K562 (cell line): ENCODE data around the gene TEPSIN. TPM values are rescaled to one million over a fixed set of nuclear protein-coding genes. Genes with fewer than 3 reads are reported as not detected.
A peak's percentile ranks its signal among the peaks of the same experiment; 100 is the strongest.

Source experiments
- KAT7 ChIP-seq: sonication (generic); formaldehyde crosslinking; IDR thresholded peaks from 2 replicates; pipeline ENCODE4 v1.8.0; 2022; ENCODE audit warnings: missing genetic modification reagents, mild to moderate bottlenecking, borderline replicate concordance
- PPARD ChIP-seq: fragments of 250-450 bp; sonication (Bioruptor Pico); IDR thresholded peaks from 2 replicates; pipeline ENCODE4 v1.8.0; 2022; ENCODE audit warnings: inconsistent platforms, mild to moderate bottlenecking, moderate library complexity
- ZC3H4 ChIP-seq: sonication (generic); formaldehyde crosslinking; IDR thresholded peaks from 2 replicates; pipeline ENCODE4 v1.9.0; 2021; ENCODE audit warnings: missing genetic modification reagents, borderline replicate concordance
- polyA plus RNA-seq, 8 experiments: library from polyadenylated mRNA; depleted of rRNA in 4 of 8; stranded (reverse) in 5 of 8; unstranded in 3 of 8; fragments of >200 nt; fragmentation: Nextera tagmentation in 2 of 8; fragmentation: Illumina TruSeq in 1 of 8; extraction: Ambion mirVana in 2 of 8; extraction: Trizol in 1 of 8; gene quantifications; 2 replicates each; pipeline versions ENCODE4 v1.2.1 to v1.2.3, GENCODE V29; 2011 to 2014; ENCODE audit warnings: inconsistent platforms in 1 of 8, missing spikeins in 1 of 8
- total RNA-seq, 7 experiments: library from RNA; depleted of rRNA in 6 of 7; stranded (reverse); fragments of >200 nt in 6 of 7; fragmentation: Illumina TruSeq in 2 of 7; extraction: Trizol in 2 of 7; gene quantifications; 2 replicates each; pipeline versions ENCODE4 v1.2.1 to v1.2.3, GENCODE V29; 2011 to 2021; ENCODE audit warnings: low replicate concordance in 1 of 7
- TF ChIP-seq, protein P1 (sequence below), 2 experiments: fragments of 450-650 bp in 1 of 2; sonication (generic) in 1 of 2; formaldehyde crosslinking in 1 of 2; IDR thresholded peaks; 2 replicates each; pipeline versions ENCODE4 v1.7.1 to v1.9.0; 2016 to 2022; ENCODE audit warnings: inconsistent platforms in 1 of 2, mild to moderate bottlenecking in 1 of 2, missing genetic modification reagents in 1 of 2
- TF ChIP-seq, protein P2 (sequence below): fragments of 250-450 bp; sonication (Bioruptor Pico); IDR thresholded peaks from 2 replicates; pipeline ENCODE4 v1.8.0; 2022; ENCODE audit warnings: moderate library complexity, mild to moderate bottlenecking, inconsistent platforms
- TF ChIP-seq, protein P3 (sequence below): sonication (generic); formaldehyde crosslinking; IDR thresholded peaks from 2 replicates; pipeline ENCODE4 v1.8.0; 2022; ENCODE audit warnings: mild to moderate bottlenecking, missing genetic modification reagents
- TF ChIP-seq, protein P4 (sequence below): IDR thresholded peaks from 2 replicates; pipeline ENCODE4 v1.6.1; 2012; ENCODE audit warnings: low read depth, low read length, improper control_type of control experiment, borderline replicate concordance

The TEPSIN gene
- total and polyA plus RNA-seq, 9 of the 15 experiments (the other 6 are each of a cell fraction or from before 2014, with no cell fraction given): 0.80 to 29.8 (median 5.3) TPM

DNA sequence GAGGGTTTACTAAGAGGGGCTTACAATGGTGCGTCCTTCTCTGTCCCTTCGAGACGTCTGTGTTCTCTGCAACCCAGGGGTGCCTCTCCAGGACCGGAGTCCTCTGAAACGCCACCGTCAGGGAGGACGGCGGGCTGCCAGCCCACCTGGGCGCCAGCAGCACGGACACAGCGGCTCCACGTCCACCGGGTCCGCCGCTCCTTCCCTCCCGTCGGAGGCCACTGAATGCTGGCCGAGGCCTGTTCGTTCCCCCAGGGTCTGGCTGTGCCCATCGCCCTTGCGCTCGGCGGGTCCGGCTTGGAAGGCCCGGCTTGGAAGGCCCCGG is 403 bp downstream of the TEPSIN start (continued):
- TF ChIP-seq KAT7 (CRISPR knock-in tag) (0 out of 2 replicates have a peak, but pooled peaks have one; percentile 67), PPARD (CRISPR knock-in tag) (no peak), ZC3H4 (CRISPR knock-in tag) (0 out of 2 replicates have a peak, but pooled peaks have one; percentile 35)
- TF ChIP-seq, protein P1, sequence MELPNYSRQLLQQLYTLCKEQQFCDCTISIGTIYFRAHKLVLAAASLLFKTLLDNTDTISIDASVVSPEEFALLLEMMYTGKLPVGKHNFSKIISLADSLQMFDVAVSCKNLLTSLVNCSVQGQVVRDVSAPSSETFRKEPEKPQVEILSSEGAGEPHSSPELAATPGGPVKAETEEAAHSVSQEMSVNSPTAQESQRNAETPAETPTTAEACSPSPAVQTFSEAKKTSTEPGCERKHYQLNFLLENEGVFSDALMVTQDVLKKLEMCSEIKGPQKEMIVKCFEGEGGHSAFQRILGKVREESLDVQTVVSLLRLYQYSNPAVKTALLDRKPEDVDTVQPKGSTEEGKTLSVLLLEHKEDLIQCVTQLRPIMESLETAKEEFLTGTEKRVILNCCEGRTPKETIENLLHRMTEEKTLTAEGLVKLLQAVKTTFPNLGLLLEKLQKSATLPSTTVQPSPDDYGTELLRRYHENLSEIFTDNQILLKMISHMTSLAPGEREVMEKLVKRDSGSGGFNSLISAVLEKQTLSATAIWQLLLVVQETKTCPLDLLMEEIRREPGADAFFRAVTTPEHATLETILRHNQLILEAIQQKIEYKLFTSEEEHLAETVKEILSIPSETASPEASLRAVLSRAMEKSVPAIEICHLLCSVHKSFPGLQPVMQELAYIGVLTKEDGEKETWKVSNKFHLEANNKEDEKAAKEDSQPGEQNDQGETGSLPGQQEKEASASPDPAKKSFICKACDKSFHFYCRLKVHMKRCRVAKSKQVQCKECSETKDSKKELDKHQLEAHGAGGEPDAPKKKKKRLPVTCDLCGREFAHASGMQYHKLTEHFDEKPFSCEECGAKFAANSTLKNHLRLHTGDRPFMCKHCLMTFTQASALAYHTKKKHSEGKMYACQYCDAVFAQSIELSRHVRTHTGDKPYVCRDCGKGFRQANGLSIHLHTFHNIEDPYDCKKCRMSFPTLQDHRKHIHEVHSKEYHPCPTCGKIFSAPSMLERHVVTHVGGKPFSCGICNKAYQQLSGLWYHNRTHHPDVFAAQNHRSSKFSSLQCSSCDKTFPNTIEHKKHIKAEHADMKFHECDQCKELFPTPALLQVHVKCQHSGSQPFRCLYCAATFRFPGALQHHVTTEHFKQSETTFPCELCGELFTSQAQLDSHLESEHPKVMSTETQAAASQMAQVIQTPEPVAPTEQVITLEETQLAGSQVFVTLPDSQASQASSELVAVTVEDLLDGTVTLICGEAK (IDR thresholded peaks at IDR 0.05): no peak
- TF ChIP-seq, protein P1 (CRISPR knock-in tag; IDR thresholded peaks at IDR 0.05): no peak
- TF ChIP-seq, protein P2, sequence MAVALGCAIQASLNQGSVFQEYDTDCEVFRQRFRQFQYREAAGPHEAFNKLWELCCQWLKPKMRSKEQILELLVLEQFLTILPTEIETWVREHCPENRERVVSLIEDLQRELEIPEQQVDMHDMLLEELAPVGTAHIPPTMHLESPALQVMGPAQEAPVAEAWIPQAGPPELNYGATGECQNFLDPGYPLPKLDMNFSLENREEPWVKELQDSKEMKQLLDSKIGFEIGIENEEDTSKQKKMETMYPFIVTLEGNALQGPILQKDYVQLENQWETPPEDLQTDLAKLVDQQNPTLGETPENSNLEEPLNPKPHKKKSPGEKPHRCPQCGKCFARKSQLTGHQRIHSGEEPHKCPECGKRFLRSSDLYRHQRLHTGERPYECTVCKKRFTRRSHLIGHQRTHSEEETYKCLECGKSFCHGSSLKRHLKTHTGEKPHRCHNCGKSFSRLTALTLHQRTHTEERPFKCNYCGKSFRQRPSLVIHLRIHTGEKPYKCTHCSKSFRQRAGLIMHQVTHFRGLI (CRISPR knock-in tag): no peak
- TF ChIP-seq, protein P3, sequence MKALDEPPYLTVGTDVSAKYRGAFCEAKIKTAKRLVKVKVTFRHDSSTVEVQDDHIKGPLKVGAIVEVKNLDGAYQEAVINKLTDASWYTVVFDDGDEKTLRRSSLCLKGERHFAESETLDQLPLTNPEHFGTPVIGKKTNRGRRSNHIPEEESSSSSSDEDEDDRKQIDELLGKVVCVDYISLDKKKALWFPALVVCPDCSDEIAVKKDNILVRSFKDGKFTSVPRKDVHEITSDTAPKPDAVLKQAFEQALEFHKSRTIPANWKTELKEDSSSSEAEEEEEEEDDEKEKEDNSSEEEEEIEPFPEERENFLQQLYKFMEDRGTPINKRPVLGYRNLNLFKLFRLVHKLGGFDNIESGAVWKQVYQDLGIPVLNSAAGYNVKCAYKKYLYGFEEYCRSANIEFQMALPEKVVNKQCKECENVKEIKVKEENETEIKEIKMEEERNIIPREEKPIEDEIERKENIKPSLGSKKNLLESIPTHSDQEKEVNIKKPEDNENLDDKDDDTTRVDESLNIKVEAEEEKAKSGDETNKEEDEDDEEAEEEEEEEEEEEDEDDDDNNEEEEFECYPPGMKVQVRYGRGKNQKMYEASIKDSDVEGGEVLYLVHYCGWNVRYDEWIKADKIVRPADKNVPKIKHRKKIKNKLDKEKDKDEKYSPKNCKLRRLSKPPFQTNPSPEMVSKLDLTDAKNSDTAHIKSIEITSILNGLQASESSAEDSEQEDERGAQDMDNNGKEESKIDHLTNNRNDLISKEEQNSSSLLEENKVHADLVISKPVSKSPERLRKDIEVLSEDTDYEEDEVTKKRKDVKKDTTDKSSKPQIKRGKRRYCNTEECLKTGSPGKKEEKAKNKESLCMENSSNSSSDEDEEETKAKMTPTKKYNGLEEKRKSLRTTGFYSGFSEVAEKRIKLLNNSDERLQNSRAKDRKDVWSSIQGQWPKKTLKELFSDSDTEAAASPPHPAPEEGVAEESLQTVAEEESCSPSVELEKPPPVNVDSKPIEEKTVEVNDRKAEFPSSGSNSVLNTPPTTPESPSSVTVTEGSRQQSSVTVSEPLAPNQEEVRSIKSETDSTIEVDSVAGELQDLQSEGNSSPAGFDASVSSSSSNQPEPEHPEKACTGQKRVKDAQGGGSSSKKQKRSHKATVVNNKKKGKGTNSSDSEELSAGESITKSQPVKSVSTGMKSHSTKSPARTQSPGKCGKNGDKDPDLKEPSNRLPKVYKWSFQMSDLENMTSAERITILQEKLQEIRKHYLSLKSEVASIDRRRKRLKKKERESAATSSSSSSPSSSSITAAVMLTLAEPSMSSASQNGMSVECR (CRISPR knock-in tag): peak; percentile 71
- TF ChIP-seq, protein P4, sequence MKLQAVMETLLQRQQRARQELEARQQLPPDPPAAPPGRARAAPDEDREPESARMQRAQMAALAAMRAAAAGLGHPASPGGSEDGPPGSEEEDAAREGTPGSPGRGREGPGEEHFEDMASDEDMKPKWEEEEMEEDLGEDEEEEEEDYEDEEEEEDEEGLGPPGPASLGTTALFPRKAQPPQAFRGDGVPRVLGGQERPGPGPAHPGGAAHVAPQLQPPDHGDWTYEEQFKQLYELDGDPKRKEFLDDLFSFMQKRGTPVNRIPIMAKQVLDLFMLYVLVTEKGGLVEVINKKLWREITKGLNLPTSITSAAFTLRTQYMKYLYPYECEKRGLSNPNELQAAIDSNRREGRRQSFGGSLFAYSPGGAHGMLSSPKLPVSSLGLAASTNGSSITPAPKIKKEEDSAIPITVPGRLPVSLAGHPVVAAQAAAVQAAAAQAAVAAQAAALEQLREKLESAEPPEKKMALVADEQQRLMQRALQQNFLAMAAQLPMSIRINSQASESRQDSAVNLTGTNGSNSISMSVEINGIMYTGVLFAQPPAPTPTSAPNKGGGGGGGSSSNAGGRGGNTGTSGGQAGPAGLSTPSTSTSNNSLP: no peak
